HG02623 (cell line): Measurements from ENCODE around the gene RRAS2.
A peak's percentile ranks its signal among the peaks of the same experiment; 100 is the strongest.
"Not testable (repeated sequence)": the region's sequence is repeated elsewhere in the genome, so short reads cannot be mapped to it uniquely, and the experiment has no call there.

ENCODE experiments used
- ATAC-seq: cut with Tn5 transposase; IDR thresholded peaks from one replicate; pipeline ENCODE4 v1.9.1; 2021; ENCODE audit warnings: moderate library complexity; ENCODE audit not compliant: unreplicated experiment

Gene RRAS2

GRCh38 chr11:14372011-14372410, 13.0 kb upstream of the RRAS2 start:
- no peak for ATAC-seq

GRCh38 chr11:14371249-14371648, 12.3 kb upstream of the RRAS2 start:
- no peak for ATAC-seq

DNA sequence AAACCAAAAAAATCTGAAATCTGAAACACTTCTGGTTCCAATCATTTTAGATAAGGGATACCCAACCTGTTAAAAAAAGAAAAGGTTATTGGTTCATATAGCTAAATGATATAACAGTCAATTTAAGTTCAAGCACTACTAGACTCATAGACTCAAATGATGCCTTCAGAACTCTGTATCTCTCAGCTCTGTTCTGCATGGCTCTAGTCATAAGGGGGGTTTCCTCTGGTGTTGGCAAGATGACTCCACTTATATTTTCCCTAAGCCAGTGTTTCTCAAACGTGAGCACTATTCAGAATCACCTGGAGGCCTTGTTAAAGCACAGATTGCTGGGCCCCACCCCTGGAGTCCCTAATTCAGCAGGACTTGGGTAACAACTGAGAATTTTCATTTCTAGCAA, 11.5 kb upstream of the RRAS2 start:
- peak; percentile 42 for ATAC-seq

- no peak for ATAC-seq
Measured at GRCh38 chr11:14369598-14369997, 10.6 kb upstream of the RRAS2 start.

- no peak for ATAC-seq
Measured at GRCh38 chr11:14366936-14367335, 8.0 kb upstream of the RRAS2 start.

DNA sequence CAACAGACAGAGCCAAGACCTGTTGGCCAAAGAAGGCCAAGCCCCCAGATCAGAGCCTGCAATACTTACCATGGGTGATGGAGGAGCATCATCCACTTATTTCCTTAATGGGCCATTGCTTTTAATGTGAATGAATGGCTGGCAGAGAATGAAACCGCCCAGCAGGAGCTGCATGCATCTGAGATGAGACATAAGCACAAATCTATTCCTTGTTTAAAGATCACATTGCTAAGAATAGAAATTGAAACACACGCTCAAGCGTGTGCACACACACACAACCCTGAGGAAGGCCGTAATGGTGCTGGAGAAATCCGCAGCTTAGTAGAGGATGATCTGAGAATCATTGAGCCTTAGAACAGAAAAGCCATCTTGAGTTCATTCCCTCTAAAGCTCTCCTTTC, 5.3 kb upstream of the RRAS2 start:
- ATAC-seq: no peak

DNA sequence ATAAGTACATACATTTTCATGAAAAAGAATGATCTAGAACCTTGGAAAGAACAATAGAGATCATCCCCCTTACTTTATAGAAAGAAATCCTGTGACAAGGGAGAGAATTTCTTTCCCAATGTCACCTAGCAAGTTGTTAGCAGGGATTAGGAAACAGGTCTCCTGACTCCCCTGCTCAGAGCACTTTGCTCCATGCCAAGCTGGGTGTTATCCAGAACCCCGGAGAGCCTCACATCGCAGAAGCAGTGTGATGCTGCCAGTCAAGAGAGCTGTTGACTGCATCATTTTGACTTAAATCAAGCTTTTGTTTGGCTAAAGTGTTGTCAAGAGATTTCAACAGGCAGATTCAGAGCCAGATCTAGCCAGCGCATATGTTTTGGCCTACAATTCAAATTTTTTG, 3.6 kb upstream of the RRAS2 start:
- ATAC-seq: no peak

DNA sequence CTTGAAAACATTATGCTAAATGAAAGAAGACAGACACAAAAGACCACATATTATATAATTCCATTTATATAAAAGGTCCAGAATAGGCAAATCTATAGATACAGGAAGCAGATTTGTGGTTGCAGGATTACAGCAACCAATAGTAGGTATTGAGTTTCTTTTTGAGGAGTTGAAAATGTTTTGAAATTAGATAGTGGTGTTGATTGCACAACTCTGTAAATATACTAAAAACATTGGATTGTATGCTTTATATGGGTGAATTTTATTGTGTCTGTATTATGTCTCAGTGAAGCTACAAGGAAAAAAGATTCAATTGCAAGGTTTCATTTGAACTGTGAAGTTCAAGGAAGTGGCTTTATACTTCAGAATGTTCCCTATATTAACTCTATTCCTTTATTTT, 3.0 kb upstream of the RRAS2 start:
- ATAC-seq: no peak

- ATAC-seq: no peak
Measured at GRCh38 chr11:14360976-14361375, 2.0 kb upstream of the RRAS2 start.

GRCh38 chr11:14359501-14360031, 583 bp upstream of the RRAS2 start:
- no peak for ATAC-seq

DNA sequence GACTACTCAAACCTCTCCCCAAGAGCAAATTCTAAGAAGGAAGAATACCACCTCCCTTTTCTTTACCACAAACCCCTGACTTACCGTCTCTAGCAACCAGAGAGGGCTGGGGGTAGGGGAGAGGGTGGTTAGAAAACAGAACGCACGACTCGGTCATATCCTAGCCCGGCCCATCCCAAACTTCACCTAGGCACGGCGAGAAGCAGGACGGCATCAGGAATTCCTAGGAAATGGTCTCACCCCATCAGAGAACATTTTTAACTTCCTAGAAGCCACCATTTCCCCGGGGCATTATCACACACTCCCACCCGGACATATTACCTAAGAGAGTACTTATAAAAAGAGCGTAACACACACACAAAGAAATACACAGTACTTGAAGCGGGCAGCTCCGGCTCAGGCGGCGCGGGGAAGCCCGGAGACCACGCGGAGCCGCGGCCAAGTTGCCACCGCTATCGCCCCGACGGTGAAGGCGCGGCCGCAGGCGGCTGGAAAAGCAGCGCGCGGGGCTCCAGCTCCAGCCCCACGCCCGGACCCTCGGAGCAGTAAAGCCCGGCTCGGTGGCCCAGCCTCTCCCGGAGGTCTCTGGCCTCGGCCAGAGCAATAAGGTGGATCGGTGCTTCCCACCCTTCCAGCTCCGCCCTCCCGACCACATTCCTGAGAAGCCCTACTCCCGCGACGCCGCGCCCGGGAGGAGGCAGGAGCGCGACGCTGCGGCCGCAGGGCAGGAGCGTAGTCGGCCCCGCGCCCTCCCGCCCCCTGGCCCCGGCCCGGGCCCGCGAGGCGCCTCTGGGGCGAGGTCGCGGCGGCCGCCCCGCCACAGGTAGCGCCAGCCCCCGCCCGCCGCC, 878 bp downstream of the RRAS2 start:
- ATAC-seq: peak; percentile 41

DNA sequence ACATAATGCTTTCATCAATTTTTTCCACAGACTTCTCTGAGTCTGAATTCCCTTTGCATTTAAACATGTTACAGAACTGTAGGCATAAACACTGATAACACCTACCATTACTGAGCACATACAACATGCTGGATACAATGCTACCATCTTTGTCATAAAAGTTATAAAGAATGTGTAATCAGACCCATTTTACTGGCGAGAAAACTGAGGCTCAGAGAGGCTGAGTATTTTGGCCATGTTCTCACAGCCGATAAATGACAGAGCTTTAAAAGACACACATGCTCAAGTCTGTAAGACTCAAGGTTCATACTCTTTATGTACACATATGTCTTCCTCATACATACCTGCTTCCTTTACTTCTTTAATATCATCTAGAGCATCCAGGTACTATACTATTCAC, 2.6 kb downstream of the RRAS2 start:
- no peak for ATAC-seq

GRCh38 chr11:14354604-14355003, 4.4 kb downstream of the RRAS2 start:
- ATAC-seq: not testable (repeated sequence)

DNA sequence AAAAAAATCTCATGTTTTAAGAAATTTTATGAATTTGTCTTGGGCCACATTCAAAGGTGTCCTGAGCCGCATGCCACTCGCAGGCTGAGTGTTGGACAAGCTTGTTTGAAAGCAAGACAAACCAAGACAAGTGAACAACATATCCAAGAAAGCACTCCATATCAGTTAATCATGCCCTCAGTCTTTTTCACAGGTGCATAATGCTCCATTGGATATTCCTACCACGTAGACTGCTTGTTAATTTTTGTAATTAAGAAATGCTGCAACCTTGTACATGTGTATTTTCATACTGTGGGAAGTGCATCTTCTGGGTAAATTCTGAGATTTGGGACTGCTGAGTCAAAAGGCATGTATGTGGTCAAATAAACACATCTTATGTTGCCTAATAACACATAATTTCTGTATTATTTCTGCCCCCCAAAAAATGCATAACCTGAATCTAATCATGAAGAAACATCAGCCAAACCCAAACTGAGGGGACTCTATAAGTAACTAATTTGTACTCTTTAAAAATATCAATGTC, 8.2 kb downstream of the RRAS2 start:
- no peak for ATAC-seq

- no peak for ATAC-seq
Measured at GRCh38 chr11:14350215-14350614, 8.8 kb downstream of the RRAS2 start.

- ATAC-seq: no peak
Measured at GRCh38 chr11:14347991-14348390, 11.0 kb downstream of the RRAS2 start.

- ATAC-seq: no peak
Measured at GRCh38 chr11:14347494-14347893, 11.5 kb downstream of the RRAS2 start.

- no peak for ATAC-seq
Measured at GRCh38 chr11:14346303-14346955, 12.6 kb downstream of the RRAS2 start.

- no peak for ATAC-seq
Measured at GRCh38 chr11:14345668-14346067, 13.3 kb downstream of the RRAS2 start.

DNA sequence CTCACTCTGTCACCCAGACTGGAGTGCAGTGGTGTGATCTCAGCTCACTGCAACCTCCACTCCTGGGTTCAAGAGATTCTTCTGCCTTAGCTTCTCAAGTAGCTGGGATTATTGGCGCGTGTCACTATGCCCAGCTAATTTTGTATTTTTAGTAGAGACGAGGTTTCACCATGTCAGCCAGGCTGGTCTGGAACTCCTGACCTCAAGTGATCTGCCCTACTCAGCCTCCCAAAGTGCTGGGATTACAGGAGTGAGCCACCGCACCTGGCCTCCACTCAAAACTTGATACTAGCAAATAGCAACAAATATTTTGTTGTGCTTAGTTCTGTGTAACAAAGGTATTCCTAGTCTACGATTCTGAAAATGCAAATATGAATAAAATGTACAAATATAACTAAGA, 14.0 kb downstream of the RRAS2 start:
- not testable (repeated sequence) for ATAC-seq

GRCh38 chr11:14342906-14343305, 16.1 kb downstream of the RRAS2 start:
- ATAC-seq: peak; percentile 74

- no peak for ATAC-seq
Measured at GRCh38 chr11:14341968-14342367, 17.0 kb downstream of the RRAS2 start.
